ENCODE measurements around the gene CHST3. TPM values are rescaled to one million over a fixed set of nuclear protein-coding genes. Genes with fewer than 3 reads are reported as not detected.

The CHST3 gene
- polyA plus RNA-seq, 1 donor from 2014 or later, result 4.1 TPM

DNA sequence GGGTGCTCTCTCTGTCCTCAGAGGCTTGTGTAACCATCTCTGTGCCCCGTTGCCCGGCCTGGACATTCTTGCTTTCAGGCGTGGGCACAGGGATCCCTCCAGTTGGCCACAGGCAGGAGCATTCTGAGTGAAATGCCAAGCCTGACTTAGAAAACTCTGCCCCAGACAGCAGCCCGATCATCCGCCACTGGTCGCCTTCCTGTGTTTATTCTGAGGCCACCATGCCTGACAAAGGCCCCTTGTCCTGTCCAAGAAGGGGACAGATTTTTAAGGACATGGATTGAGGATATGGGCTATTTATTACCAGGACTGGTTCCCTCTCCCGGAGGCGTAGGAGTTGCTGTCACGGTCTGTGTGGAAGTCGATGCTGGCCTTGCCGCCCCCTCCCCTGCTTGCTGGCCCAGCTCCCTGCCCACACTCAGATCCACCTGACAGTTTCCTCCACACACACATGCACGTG is 69.9 kb downstream of the CHST3 start:
- no peak overlapping the region for H3K27ac ChIP-seq (ENCODE audit: low read length)
- H3K79me2 ChIP-seq (replicated peaks; ENCODE audit: insufficient read depth, low read length), result no peaks in the 10 kb centered on the region
- no peak overlapping the region for H3K9ac ChIP-seq (ENCODE audit: low read length)
- H3F3A ChIP-seq (ENCODE audit: insufficient read depth, low read length, poor library complexity, severe bottlenecking), result no peaks in the 10 kb centered on the region
- no peak overlapping the region for H3K4me2 ChIP-seq (ENCODE audit: low read length)
- H3K4me3 ChIP-seq (ENCODE audit: low read length), result no peak overlapping the region
- no peaks in the 10 kb centered on the region for H4K20me1 ChIP-seq (ENCODE audit: insufficient read depth)
- no peaks in the 10 kb centered on the region for H3K27me3 ChIP-seq (ENCODE audit: insufficient read depth, low read depth, low read length)
- H2AFZ ChIP-seq (ENCODE audit: low read depth, low read length), result no peak overlapping the region
- H3K9me2 ChIP-seq (ENCODE audit: insufficient read depth, low read length), result no peaks in the 10 kb centered on the region
- H3K36me3 ChIP-seq (ENCODE audit: insufficient read depth, low read length), result no peaks in the 10 kb centered on the region
- no peaks in the 10 kb centered on the region for H3K9me3 ChIP-seq (ENCODE audit: low read length)
- TF ChIP-seq, protein P1, sequence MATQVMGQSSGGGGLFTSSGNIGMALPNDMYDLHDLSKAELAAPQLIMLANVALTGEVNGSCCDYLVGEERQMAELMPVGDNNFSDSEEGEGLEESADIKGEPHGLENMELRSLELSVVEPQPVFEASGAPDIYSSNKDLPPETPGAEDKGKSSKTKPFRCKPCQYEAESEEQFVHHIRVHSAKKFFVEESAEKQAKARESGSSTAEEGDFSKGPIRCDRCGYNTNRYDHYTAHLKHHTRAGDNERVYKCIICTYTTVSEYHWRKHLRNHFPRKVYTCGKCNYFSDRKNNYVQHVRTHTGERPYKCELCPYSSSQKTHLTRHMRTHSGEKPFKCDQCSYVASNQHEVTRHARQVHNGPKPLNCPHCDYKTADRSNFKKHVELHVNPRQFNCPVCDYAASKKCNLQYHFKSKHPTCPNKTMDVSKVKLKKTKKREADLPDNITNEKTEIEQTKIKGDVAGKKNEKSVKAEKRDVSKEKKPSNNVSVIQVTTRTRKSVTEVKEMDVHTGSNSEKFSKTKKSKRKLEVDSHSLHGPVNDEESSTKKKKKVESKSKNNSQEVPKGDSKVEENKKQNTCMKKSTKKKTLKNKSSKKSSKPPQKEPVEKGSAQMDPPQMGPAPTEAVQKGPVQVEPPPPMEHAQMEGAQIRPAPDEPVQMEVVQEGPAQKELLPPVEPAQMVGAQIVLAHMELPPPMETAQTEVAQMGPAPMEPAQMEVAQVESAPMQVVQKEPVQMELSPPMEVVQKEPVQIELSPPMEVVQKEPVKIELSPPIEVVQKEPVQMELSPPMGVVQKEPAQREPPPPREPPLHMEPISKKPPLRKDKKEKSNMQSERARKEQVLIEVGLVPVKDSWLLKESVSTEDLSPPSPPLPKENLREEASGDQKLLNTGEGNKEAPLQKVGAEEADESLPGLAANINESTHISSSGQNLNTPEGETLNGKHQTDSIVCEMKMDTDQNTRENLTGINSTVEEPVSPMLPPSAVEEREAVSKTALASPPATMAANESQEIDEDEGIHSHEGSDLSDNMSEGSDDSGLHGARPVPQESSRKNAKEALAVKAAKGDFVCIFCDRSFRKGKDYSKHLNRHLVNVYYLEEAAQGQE (IDR thresholded peaks at IDR 0.05; ENCODE audit: borderline replicate concordance), result no peak
- TF ChIP-seq EP300 (conservative IDR thresholded peaks at IDR 0.05; ENCODE audit: poor library complexity, severe bottlenecking) (no peak), SMC3 (conservative IDR thresholded peaks at IDR 0.05; ENCODE audit: poor library complexity) (no peak), EZH2 (IDR thresholded peaks at IDR 0.05; ENCODE audit: borderline replicate concordance, insufficient read depth, low read length, poor library complexity, severe bottlenecking) (no peak), TAF1 (IDR thresholded peaks at IDR 0.05; ENCODE audit: low read depth) (no peak), RAD21 (conservative IDR thresholded peaks at IDR 0.05) (no peak), POLR2AphosphoS5 (IDR thresholded peaks at IDR 0.05) (no peak), MXI1 (conservative IDR thresholded peaks at IDR 0.05; ENCODE audit: poor library complexity, severe bottlenecking) (no peak)
- TF ChIP-seq, protein P2, sequence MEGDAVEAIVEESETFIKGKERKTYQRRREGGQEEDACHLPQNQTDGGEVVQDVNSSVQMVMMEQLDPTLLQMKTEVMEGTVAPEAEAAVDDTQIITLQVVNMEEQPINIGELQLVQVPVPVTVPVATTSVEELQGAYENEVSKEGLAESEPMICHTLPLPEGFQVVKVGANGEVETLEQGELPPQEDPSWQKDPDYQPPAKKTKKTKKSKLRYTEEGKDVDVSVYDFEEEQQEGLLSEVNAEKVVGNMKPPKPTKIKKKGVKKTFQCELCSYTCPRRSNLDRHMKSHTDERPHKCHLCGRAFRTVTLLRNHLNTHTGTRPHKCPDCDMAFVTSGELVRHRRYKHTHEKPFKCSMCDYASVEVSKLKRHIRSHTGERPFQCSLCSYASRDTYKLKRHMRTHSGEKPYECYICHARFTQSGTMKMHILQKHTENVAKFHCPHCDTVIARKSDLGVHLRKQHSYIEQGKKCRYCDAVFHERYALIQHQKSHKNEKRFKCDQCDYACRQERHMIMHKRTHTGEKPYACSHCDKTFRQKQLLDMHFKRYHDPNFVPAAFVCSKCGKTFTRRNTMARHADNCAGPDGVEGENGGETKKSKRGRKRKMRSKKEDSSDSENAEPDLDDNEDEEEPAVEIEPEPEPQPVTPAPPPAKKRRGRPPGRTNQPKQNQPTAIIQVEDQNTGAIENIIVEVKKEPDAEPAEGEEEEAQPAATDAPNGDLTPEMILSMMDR (IDR thresholded peaks at IDR 0.05; ENCODE audit: poor library complexity, severe bottlenecking), result no peak

DNA sequence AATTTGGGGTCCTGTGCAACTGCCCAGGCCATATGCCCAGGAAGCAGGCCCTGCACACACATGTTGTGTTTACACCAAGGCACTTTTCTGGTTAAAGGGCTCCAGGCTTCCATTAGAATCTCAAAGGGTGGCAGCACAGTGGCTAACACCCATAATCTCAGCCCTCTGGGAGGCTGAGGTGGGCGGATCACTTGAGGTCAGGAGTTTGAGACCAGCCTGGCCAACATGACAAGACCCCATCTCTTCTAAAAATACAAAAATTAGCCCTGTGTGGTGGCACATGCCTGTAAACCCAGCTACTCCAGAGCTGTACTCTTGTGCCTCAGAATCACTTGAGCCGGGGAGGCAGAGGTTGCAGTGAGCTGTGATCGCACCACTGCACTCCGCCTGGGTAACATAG is 70.6 kb downstream of the CHST3 start:
- no peaks in the 10 kb centered on the region for H3K27me3 ChIP-seq (ENCODE audit: insufficient read depth, low read depth, low read length)
- H3K27ac ChIP-seq (ENCODE audit: low read length), result no peak overlapping the region
- H3F3A ChIP-seq (ENCODE audit: insufficient read depth, low read length, poor library complexity, severe bottlenecking), result no peaks in the 10 kb centered on the region
- H3K9ac ChIP-seq (ENCODE audit: low read length), result no peak overlapping the region
- no peak overlapping the region for H2AFZ ChIP-seq (ENCODE audit: low read depth, low read length)
- no peaks in the 10 kb centered on the region for H3K9me3 ChIP-seq (ENCODE audit: low read length)
- H3K4me3 ChIP-seq (ENCODE audit: low read length), result no peak overlapping the region
- H3K9me2 ChIP-seq (ENCODE audit: insufficient read depth, low read length), result no peaks in the 10 kb centered on the region
- H3K79me2 ChIP-seq (replicated peaks; ENCODE audit: insufficient read depth, low read length), result no peaks in the 10 kb centered on the region
- no peaks in the 10 kb centered on the region for H4K20me1 ChIP-seq (ENCODE audit: insufficient read depth)
- no peak overlapping the region for H3K4me2 ChIP-seq (ENCODE audit: low read length)
- no peaks in the 10 kb centered on the region for H3K36me3 ChIP-seq (ENCODE audit: insufficient read depth, low read length)
- TF ChIP-seq EP300 (conservative IDR thresholded peaks at IDR 0.05; ENCODE audit: poor library complexity, severe bottlenecking) (no peak), SMC3 (conservative IDR thresholded peaks at IDR 0.05; ENCODE audit: poor library complexity) (no peak), MXI1 (conservative IDR thresholded peaks at IDR 0.05; ENCODE audit: poor library complexity, severe bottlenecking) (no peak), RAD21 (conservative IDR thresholded peaks at IDR 0.05) (no peak), POLR2AphosphoS5 (IDR thresholded peaks at IDR 0.05) (no peak)
- TF ChIP-seq, protein P2 (IDR thresholded peaks at IDR 0.05; ENCODE audit: poor library complexity, severe bottlenecking), result no peak
